T-helper 9 cell (primary cell): Measurements from ENCODE around the gene PIP5K1B.

Experiments
- DNase-seq: peaks from one replicate; pipeline ENCODE4 v3.0.0-alpha.2; 2020

Gene PIP5K1B

GRCh38 chr9:69001921-69002320 lies 296.9 kb downstream of the PIP5K1B start:
- DNase-seq: no peak

GRCh38 chr9:69003051-69003450 lies 298.0 kb downstream of the PIP5K1B start:
- DNase-seq: no peak

- DNase-seq: no peak
Measured at GRCh38 chr9:69004836-69005235, 299.8 kb downstream of the PIP5K1B start.

- no peak for DNase-seq
Measured at GRCh38 chr9:69009708-69010107, 304.7 kb downstream of the PIP5K1B start.

- DNase-seq: no peak
Measured at GRCh38 chr9:69012696-69013381, 307.8 kb downstream of the PIP5K1B start.

- no peak for DNase-seq
Measured at GRCh38 chr9:69013382-69013727, 308.3 kb downstream of the PIP5K1B start.

GRCh38 chr9:69014013-69014412 lies 309.0 kb downstream of the PIP5K1B start, which contains the start of gene PRKACG:
TSS of gene PRKACG (minus strand) at chr9:69014113. CDS start at chr9:69014092, 21 bp downstream.
- DNase-seq: no peak

GRCh38 chr9:69016191-69017096 lies 311.4 kb downstream of the PIP5K1B start:
- DNase-seq: no peak

- DNase-seq: no peak
Measured at GRCh38 chr9:69018737-69019136, 313.7 kb downstream of the PIP5K1B start.

GRCh38 chr9:69019808-69020207 lies 314.8 kb downstream of the PIP5K1B start:
- no peak for DNase-seq

- DNase-seq: no peak
Measured at GRCh38 chr9:69020301-69021145, 315.5 kb downstream of the PIP5K1B start.

- DNase-seq: no peak
Measured at GRCh38 chr9:69023650-69024049, 318.6 kb downstream of the PIP5K1B start.

- no peak for DNase-seq
Measured at GRCh38 chr9:69027355-69028097, 322.5 kb downstream of the PIP5K1B start.

GRCh38 chr9:69028754-69029153 lies 323.7 kb downstream of the PIP5K1B start:
- no peak for DNase-seq

GRCh38 chr9:69029535-69029934 lies 324.5 kb downstream of the PIP5K1B start:
- DNase-seq: no peak

- no peak for DNase-seq
Measured at GRCh38 chr9:69030851-69031645, 326.0 kb downstream of the PIP5K1B start.

GRCh38 chr9:69034071-69034470 lies 329.0 kb downstream of the PIP5K1B start:
- no peak for DNase-seq

GRCh38 chr9:69035438-69036308 lies 330.6 kb downstream of the PIP5K1B start, which contains the start of gene FXN:
TSS of gene FXN (plus strand) at chr9:69035752. CDS start at chr9:69035783, 31 bp downstream.
- peak; percentile 72 for DNase-seq

- DNase-seq: no peak
Measured at GRCh38 chr9:69036309-69036708, 331.3 kb downstream of the PIP5K1B start.

- no peak for DNase-seq
Measured at GRCh38 chr9:69036799-69037198, 331.8 kb downstream of the PIP5K1B start.
